ENCODE data around the gene CFAP97D2.

Gene CFAP97D2

GRCh38 chr13:114231886-114232285 is 52.8 kb downstream of the CFAP97D2 start:
- no peak for TF ChIP-seq CTCF (IDR thresholded peaks at IDR 0.05; ENCODE audit: control insufficient read depth, insufficient read depth, low read depth, low read length, missing control alignments)
- no peak for DNase-seq (ENCODE audit: low read depth)
- H3K4me3 ChIP-seq (ENCODE audit: control insufficient read depth, low read depth, low read length): no peak overlapping the region

GRCh38 chr13:114234266-114234644 is 55.2 kb downstream of the CFAP97D2 start:
- no peak for DNase-seq (ENCODE audit: low read depth)
- TF ChIP-seq CTCF (IDR thresholded peaks at IDR 0.05; ENCODE audit: control insufficient read depth, insufficient read depth, low read depth, low read length, missing control alignments): no peak
- peak overlapping the region; percentile 69 for H3K4me3 ChIP-seq (ENCODE audit: control insufficient read depth, low read depth, low read length)

GRCh38 chr13:114234645-114235421 is 55.8 kb downstream of the CFAP97D2 start, which contains the start of gene CDC16:
TSS of gene CDC16 (plus strand) at chr13:114234897. CDS start at chr13:114235085, 188 bp downstream.
- peak; percentile 49 for DNase-seq (ENCODE audit: low read depth)
- H3K4me3 ChIP-seq (ENCODE audit: control insufficient read depth, low read depth, low read length): peak within 1 kb of the TSS; percentile 69
- no peak for TF ChIP-seq CTCF (IDR thresholded peaks at IDR 0.05; ENCODE audit: control insufficient read depth, insufficient read depth, low read depth, low read length, missing control alignments)

GRCh38 chr13:114235697-114236096 is 56.6 kb downstream of the CFAP97D2 start:
- peak overlapping the region; percentile 69 for H3K4me3 ChIP-seq (ENCODE audit: control insufficient read depth, low read depth, low read length)
- TF ChIP-seq CTCF (IDR thresholded peaks at IDR 0.05; ENCODE audit: control insufficient read depth, insufficient read depth, low read depth, low read length, missing control alignments): no peak
- no peak for DNase-seq (ENCODE audit: low read depth)

GRCh38 chr13:114236227-114236626 is 57.2 kb downstream of the CFAP97D2 start:
- H3K4me3 ChIP-seq (ENCODE audit: control insufficient read depth, low read depth, low read length): peak overlapping the region; percentile 69
- DNase-seq (ENCODE audit: low read depth): no peak
- TF ChIP-seq CTCF (IDR thresholded peaks at IDR 0.05; ENCODE audit: control insufficient read depth, insufficient read depth, low read depth, low read length, missing control alignments): no peak

- no peak overlapping the region for H3K4me3 ChIP-seq (ENCODE audit: control insufficient read depth, low read depth, low read length)
- TF ChIP-seq CTCF (IDR thresholded peaks at IDR 0.05; ENCODE audit: control insufficient read depth, insufficient read depth, low read depth, low read length, missing control alignments): no peak
- no peak for DNase-seq (ENCODE audit: low read depth)
Observed at GRCh38 chr13:114237415-114238112, 58.5 kb downstream of the CFAP97D2 start.
